IMR-90 (cell line): ENCODE data around the gene PTK6.

Source experiments
- MXI1 ChIP-seq: IDR thresholded peaks from 2 replicates; pipeline ENCODE4 v1.6.1; 2012; ENCODE audit warnings: low read depth, mild to moderate bottlenecking, low read length, moderate library complexity, borderline replicate concordance
- POLR2A ChIP-seq: IDR thresholded peaks from 2 replicates; pipeline ENCODE4 v1.6.1; 2012; ENCODE audit warnings: mild to moderate bottlenecking, low read depth, low read length
- RAD21 ChIP-seq: IDR thresholded peaks from 2 replicates; pipeline ENCODE4 v1.6.1; 2012; ENCODE audit warnings: low read length, improper control_type of control experiment
- SMC3 ChIP-seq: fragments of 150-350 bp; IDR thresholded peaks from 2 replicates; pipeline ENCODE4 v1.6.1; 2016; ENCODE audit warnings: low read depth, mild to moderate bottlenecking, antibody characterized with exemption, low read length, moderate library complexity
- TF ChIP-seq, protein P1 (sequence below): conservative IDR thresholded peaks from 2 replicates; pipeline ENCODE4 v1.5.1; 2012; ENCODE audit warnings: mild to moderate bottlenecking, low read depth, low read length, improper control_type of control experiment
- TF ChIP-seq, protein P2 (sequence below): fragments of 150-350 bp; IDR thresholded peaks from 2 replicates; pipeline ENCODE4 v1.6.1; 2017; ENCODE audit warnings: mild to moderate bottlenecking, antibody characterized with exemption, low read length, low read depth

DNA sequence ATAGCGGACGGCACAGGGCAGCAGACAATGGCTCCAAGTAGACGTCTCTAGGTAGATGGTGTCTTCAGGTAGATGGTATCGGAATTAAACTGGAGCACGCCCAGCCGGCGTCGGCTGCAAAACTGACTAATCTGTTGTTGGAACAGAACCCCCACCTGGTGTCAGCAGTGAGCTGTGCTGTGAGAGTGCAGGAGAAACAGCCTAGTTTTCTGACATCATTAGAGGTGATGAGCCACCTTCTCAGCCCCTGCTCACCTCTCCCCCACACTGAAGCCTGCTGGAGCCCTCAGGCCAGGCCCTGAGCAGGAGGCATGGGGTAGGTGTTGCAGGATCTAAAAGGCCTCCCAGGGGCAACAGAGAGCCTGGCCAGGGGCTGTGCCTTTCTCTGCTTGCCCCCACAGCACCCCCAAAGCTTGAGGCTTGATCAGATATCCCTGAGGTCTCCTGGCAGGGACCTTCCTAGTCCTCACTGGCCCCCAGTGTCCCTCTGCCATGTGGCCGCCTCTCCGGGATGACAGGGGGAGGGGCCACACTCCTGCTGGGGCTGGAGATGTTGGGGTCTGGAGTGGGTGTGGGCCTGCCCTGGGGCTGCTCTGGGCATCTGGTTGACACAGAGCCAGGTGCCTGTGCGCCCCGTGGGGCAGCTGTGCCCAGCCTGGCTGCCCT is 43.8 kb upstream of the PTK6 start:
- TF ChIP-seq POLR2A (no peak), MXI1 (no peak), SMC3 (peak; percentile 37; the same call in 1 of the 2 replicates), RAD21 (peak; percentile 60)
- TF ChIP-seq, protein P1, sequence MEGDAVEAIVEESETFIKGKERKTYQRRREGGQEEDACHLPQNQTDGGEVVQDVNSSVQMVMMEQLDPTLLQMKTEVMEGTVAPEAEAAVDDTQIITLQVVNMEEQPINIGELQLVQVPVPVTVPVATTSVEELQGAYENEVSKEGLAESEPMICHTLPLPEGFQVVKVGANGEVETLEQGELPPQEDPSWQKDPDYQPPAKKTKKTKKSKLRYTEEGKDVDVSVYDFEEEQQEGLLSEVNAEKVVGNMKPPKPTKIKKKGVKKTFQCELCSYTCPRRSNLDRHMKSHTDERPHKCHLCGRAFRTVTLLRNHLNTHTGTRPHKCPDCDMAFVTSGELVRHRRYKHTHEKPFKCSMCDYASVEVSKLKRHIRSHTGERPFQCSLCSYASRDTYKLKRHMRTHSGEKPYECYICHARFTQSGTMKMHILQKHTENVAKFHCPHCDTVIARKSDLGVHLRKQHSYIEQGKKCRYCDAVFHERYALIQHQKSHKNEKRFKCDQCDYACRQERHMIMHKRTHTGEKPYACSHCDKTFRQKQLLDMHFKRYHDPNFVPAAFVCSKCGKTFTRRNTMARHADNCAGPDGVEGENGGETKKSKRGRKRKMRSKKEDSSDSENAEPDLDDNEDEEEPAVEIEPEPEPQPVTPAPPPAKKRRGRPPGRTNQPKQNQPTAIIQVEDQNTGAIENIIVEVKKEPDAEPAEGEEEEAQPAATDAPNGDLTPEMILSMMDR: peak; percentile 46
- TF ChIP-seq, protein P2, sequence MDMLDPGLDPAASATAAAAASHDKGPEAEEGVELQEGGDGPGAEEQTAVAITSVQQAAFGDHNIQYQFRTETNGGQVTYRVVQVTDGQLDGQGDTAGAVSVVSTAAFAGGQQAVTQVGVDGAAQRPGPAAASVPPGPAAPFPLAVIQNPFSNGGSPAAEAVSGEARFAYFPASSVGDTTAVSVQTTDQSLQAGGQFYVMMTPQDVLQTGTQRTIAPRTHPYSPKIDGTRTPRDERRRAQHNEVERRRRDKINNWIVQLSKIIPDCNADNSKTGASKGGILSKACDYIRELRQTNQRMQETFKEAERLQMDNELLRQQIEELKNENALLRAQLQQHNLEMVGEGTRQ: no peak
